ENCODE measurements around the gene ADGRG3. TPM values are rescaled to one million over a fixed set of nuclear protein-coding genes. Genes with fewer than 3 reads are reported as not detected.

The ADGRG3 gene
- total and polyA plus RNA-seq, 2 of the 13 experiments (the other 11 are each of a cell fraction or from before 2014, with no cell fraction given), result 2.7 to 11.8 TPM

DNA sequence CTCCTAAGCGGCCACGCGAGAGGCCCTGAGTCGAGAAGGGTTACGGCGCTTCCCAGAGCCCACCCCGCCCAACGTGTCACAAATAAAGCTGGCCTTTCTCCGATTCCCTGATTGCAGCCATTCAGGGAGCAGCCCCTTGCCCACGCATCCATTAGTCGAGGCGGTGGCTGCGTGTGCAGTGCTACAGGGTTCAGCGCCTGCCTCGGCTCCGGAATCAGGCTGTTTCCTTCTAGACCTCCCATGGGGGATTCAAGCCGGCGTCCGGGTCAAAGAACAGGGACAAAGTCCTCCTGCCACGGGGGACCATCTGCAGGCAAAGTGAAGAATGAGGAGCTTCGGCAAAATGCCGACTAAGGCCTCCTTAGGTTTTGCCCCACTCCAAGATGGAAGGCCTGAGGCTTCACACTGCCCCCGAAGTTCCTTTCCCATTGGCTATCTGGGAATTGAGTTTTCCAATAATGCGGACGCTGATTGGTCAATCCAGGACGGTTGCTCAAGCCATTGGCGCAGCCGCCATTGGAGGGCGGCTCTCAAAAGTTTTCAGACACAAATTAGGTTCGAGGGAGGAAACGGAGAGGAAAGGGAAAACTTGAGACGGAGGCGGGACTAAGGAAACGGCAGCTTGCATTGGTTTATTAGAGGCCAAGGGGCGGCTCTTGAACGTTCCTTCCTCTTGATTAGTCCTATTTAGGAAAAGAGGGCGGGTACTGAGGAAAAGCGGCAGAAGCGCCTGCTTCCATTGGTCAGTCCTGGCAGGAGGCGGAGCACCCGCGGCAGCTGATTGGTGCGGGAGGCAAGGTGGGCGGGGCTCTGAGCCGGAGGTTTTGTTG lies 67.0 kb downstream of the ADGRG3 start (continued):
- TF ChIP-seq, protein P1, sequence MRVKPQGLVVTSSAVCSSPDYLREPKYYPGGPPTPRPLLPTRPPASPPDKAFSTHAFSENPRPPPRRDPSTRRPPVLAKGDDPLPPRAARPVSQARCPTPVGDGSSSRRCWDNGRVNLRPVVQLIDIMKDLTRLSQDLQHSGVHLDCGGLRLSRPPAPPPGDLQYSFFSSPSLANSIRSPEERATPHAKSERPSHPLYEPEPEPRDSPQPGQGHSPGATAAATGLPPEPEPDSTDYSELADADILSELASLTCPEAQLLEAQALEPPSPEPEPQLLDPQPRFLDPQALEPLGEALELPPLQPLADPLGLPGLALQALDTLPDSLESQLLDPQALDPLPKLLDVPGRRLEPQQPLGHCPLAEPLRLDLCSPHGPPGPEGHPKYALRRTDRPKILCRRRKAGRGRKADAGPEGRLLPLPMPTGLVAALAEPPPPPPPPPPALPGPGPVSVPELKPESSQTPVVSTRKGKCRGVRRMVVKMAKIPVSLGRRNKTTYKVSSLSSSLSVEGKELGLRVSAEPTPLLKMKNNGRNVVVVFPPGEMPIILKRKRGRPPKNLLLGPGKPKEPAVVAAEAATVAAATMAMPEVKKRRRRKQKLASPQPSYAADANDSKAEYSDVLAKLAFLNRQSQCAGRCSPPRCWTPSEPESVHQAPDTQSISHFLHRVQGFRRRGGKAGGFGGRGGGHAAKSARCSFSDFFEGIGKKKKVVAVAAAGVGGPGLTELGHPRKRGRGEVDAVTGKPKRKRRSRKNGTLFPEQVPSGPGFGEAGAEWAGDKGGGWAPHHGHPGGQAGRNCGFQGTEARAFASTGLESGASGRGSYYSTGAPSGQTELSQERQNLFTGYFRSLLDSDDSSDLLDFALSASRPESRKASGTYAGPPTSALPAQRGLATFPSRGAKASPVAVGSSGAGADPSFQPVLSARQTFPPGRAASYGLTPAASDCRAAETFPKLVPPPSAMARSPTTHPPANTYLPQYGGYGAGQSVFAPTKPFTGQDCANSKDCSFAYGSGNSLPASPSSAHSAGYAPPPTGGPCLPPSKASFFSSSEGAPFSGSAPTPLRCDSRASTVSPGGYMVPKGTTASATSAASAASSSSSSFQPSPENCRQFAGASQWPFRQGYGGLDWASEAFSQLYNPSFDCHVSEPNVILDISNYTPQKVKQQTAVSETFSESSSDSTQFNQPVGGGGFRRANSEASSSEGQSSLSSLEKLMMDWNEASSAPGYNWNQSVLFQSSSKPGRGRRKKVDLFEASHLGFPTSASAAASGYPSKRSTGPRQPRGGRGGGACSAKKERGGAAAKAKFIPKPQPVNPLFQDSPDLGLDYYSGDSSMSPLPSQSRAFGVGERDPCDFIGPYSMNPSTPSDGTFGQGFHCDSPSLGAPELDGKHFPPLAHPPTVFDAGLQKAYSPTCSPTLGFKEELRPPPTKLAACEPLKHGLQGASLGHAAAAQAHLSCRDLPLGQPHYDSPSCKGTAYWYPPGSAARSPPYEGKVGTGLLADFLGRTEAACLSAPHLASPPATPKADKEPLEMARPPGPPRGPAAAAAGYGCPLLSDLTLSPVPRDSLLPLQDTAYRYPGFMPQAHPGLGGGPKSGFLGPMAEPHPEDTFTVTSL (CRISPR knock-in tag; IDR thresholded peaks at IDR 0.05; ENCODE audit: borderline replicate concordance), result peak; percentile 54; the same call in 1 of the 2 replicates
- TF ChIP-seq ZNF136 (CRISPR knock-in tag; IDR thresholded peaks at IDR 0.05; ENCODE audit: low read depth), result peak; percentile 95
- peak; percentile 90; the same call in 1 of the 2 replicates for TF ChIP-seq ZNF547 (CRISPR knock-in tag; IDR thresholded peaks at IDR 0.05)
- TF ChIP-seq ZNF567 (CRISPR knock-in tag; IDR thresholded peaks at IDR 0.05; ENCODE audit: borderline replicate concordance), result peak; percentile 80; the same call in 1 of the 2 replicates
- TF ChIP-seq NFIC (IDR thresholded peaks at IDR 0.05; ENCODE audit: low read length), result no peak; the same call in 1 of the 2 replicates
- TF ChIP-seq, protein P2, sequence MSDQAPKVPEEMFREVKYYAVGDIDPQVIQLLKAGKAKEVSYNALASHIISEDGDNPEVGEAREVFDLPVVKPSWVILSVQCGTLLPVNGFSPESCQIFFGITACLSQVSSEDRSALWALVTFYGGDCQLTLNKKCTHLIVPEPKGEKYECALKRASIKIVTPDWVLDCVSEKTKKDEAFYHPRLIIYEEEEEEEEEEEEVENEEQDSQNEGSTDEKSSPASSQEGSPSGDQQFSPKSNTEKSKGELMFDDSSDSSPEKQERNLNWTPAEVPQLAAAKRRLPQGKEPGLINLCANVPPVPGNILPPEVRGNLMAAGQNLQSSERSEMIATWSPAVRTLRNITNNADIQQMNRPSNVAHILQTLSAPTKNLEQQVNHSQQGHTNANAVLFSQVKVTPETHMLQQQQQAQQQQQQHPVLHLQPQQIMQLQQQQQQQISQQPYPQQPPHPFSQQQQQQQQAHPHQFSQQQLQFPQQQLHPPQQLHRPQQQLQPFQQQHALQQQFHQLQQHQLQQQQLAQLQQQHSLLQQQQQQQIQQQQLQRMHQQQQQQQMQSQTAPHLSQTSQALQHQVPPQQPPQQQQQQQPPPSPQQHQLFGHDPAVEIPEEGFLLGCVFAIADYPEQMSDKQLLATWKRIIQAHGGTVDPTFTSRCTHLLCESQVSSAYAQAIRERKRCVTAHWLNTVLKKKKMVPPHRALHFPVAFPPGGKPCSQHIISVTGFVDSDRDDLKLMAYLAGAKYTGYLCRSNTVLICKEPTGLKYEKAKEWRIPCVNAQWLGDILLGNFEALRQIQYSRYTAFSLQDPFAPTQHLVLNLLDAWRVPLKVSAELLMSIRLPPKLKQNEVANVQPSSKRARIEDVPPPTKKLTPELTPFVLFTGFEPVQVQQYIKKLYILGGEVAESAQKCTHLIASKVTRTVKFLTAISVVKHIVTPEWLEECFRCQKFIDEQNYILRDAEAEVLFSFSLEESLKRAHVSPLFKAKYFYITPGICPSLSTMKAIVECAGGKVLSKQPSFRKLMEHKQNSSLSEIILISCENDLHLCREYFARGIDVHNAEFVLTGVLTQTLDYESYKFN (CRISPR knock-in tag; conservative IDR thresholded peaks at IDR 0.05), result peak; percentile 56
- TF ChIP-seq HNRNPL (IDR thresholded peaks at IDR 0.05; ENCODE audit: low read depth, low read length), result 0 out of 2 replicates have a peak, but pooled peaks have one; percentile 45
- TF ChIP-seq EZH2 (conservative IDR thresholded peaks at IDR 0.05; ENCODE audit: low read depth, low read length), result no peak
- no peak; the same call in 1 of the 2 replicates for TF ChIP-seq ZSCAN20 (CRISPR knock-in tag; IDR thresholded peaks at IDR 0.05; ENCODE audit: borderline replicate concordance)
- TF ChIP-seq TAF1 (CRISPR knock-in tag; IDR thresholded peaks at IDR 0.05), result peak; percentile 77
- TF ChIP-seq TGIF2 (CRISPR knock-in tag; IDR thresholded peaks at IDR 0.05), result peak; percentile 81; the same call in 1 of the 2 replicates
- TF ChIP-seq ZMYM3 (CRISPR knock-in tag; IDR thresholded peaks at IDR 0.05), result 0 out of 2 replicates have a peak, but pooled peaks have one; percentile 4
- peak; percentile 16; the same call in 1 of the 2 replicates for TF ChIP-seq ZNF430 (CRISPR knock-in tag; IDR thresholded peaks at IDR 0.05)
- no peak for TF ChIP-seq FOXA1 (IDR thresholded peaks at IDR 0.05)
- no peak for TF ChIP-seq FOXA1 (CRISPR knock-in tag; IDR thresholded peaks at IDR 0.05)
- TF ChIP-seq ATAD3A (CRISPR knock-in tag; IDR thresholded peaks at IDR 0.05), result 0 out of 2 replicates have a peak, but pooled peaks have one; percentile 20
- peak; percentile 27; the same call in 1 of the 2 replicates for TF ChIP-seq HDAC1 (CRISPR knock-in tag; IDR thresholded peaks at IDR 0.05)
- TF ChIP-seq IKZF4 (CRISPR knock-in tag; IDR thresholded peaks at IDR 0.05; ENCODE audit: borderline replicate concordance, low read depth, not compliant biosample characterization), result peak; percentile 41
- peak; percentile 73; the same call in 1 of the 2 replicates for TF ChIP-seq ARHGAP35 (CRISPR knock-in tag; IDR thresholded peaks at IDR 0.05; ENCODE audit: borderline replicate concordance)
- 0 out of 2 replicates have a peak, but pooled peaks have one; percentile 17 for TF ChIP-seq ZNF205 (CRISPR knock-in tag; IDR thresholded peaks at IDR 0.05)

All from HepG2 (cell line).